IMR-90 (cell line): ENCODE measurements around the gene HOXA13. TPM values are rescaled to one million over a fixed set of nuclear protein-coding genes. Genes with fewer than 3 reads are reported as not detected.

Experiments
- ATAC-seq: fragments of 200-7000 bp; cut with Tn5 transposase; 2 replicates; pipeline ENCODE4 v1.9.1; 2020; ENCODE audit warnings: low read depth, mild to moderate bottlenecking, moderate library complexity
- BruUV-seq: library from RNA; stranded (reverse); fragments of 400-500 nt; replicated peaks from 2 replicates; lab custom pipeline; 2021; lab: Mats Ljungman, UMichigan
- CTCF ChIA-PET: fragments of 300-600 bp; formaldehyde crosslinking; extraction: SDS; loops from one replicate; lab custom pipeline; 2021; ENCODE audit warnings: antibody characterized with exemption; lab: Yijun Ruan, JAX
- POLR2A ChIA-PET: fragments of 300-600 bp; sonication (Branson Sonifier 250); formaldehyde crosslinking; loops from one replicate; lab custom pipeline; 2022; ENCODE audit warnings: antibody characterized with exemption; ENCODE audit not compliant: unreplicated experiment; lab: Charles Lee
- DNase-seq: peaks from one replicate; pipeline ENCODE4 v3.0.0; 2013
- H2AFZ ChIP-seq: replicated peaks from 2 replicates; pipeline ENCODE3; 2013; ENCODE audit warnings: low read length, mild to moderate bottlenecking; ENCODE audit not compliant: poor library complexity
- H2AK5ac ChIP-seq: 2 replicates; pipeline ENCODE4 v1.6.1; 2013; ENCODE audit warnings: low read depth, low read length, inconsistent platforms
- H2AK9ac ChIP-seq: replicated peaks from 2 replicates; pipeline ENCODE3; 2013; ENCODE audit warnings: mild to moderate bottlenecking, low read depth, low read length, moderate library complexity; ENCODE audit not compliant: poor library complexity
- H2BK120ac ChIP-seq: 2 replicates; pipeline ENCODE4 v1.6.1; 2013; ENCODE audit warnings: low read depth, low read length, inconsistent platforms
- H2BK15ac ChIP-seq: 3 replicates; pipeline ENCODE4 v1.6.1; 2013; ENCODE audit warnings: low read depth, low read length, inconsistent platforms
- H2BK20ac ChIP-seq: 2 replicates; pipeline ENCODE4 v1.6.1; 2013; ENCODE audit warnings: low read depth, mild to moderate bottlenecking, inconsistent platforms, low read length, moderate library complexity
- H2BK5ac ChIP-seq: 2 replicates; pipeline ENCODE4 v1.6.1; 2013; ENCODE audit warnings: mild to moderate bottlenecking, low read depth, low read length, inconsistent platforms; ENCODE audit not compliant: poor library complexity, severe bottlenecking
- H3K14ac ChIP-seq: replicated peaks from 2 replicates; pipeline ENCODE4 v1.6.1; 2013; ENCODE audit warnings: low read depth, low read length, inconsistent platforms
- H3K18ac ChIP-seq: 2 replicates; pipeline ENCODE4 v1.6.1; 2013; ENCODE audit warnings: low read depth, low read length, control low read depth
- H3K23ac ChIP-seq: 2 replicates; pipeline ENCODE4 v1.6.1; 2013; ENCODE audit warnings: low read depth, low read length, inconsistent platforms
- H3K27ac ChIP-seq: 2 replicates; pipeline ENCODE4 v1.5.1; 2013; ENCODE audit warnings: mild to moderate bottlenecking, control low read depth, low read length; ENCODE audit not compliant: insufficient read depth
- H3K27me3 ChIP-seq: 2 replicates; pipeline ENCODE4 v1.6.1; 2013; ENCODE audit warnings: low read length; ENCODE audit not compliant: control insufficient read depth, insufficient read depth
- H3K36me3 ChIP-seq: 2 replicates; pipeline ENCODE4 v1.6.1; 2013; ENCODE audit warnings: low read length, mixed read lengths; ENCODE audit not compliant: control insufficient read depth, insufficient read depth
- H3K4ac ChIP-seq: 2 replicates; pipeline ENCODE4 v1.6.1; 2013; ENCODE audit warnings: low read depth, low read length, inconsistent platforms
- H3K4me1 ChIP-seq: 2 replicates; pipeline ENCODE4 v1.6.1; 2013; ENCODE audit warnings: low read length, mixed read lengths; ENCODE audit not compliant: control insufficient read depth, insufficient read depth
- H3K4me2 ChIP-seq: 2 replicates; pipeline ENCODE4 v1.6.1; 2013; ENCODE audit warnings: low read depth, mild to moderate bottlenecking, control low read depth, low read length, moderate library complexity
- H3K4me3 ChIP-seq: 2 replicates; pipeline ENCODE4 v1.5.1; 2013; ENCODE audit warnings: low read depth, mild to moderate bottlenecking, control low read depth, low read length, moderate library complexity; ENCODE audit not compliant: insufficient read depth
- H3K56ac ChIP-seq: 2 replicates; pipeline ENCODE4 v1.6.1; 2013; ENCODE audit warnings: low read length, inconsistent platforms; ENCODE audit not compliant: insufficient read depth; ENCODE audit errors: extremely low read depth
- H3K79me1 ChIP-seq, 2 experiments: 2 replicates each; pipeline ENCODE4 v1.6.1; 2013; ENCODE audit warnings: low read length in 2 of 2, inconsistent platforms in 1 of 2, low read depth in 1 of 2
- H3K9ac ChIP-seq: 2 replicates; pipeline ENCODE4 v1.6.1; 2013; ENCODE audit warnings: low read depth, low read length, control low read depth
- H3K9me1 ChIP-seq: 2 replicates; pipeline ENCODE4 v1.6.1; 2013; ENCODE audit warnings: low read length, inconsistent platforms; ENCODE audit not compliant: insufficient read depth
- H3K9me3 ChIP-seq: 2 replicates; pipeline ENCODE4 v1.6.1; 2013; ENCODE audit warnings: low read length; ENCODE audit not compliant: control insufficient read depth, insufficient read depth
- H4K20me1 ChIP-seq: 2 replicates; pipeline ENCODE4 v1.6.1; 2013; ENCODE audit warnings: low read length, inconsistent platforms; ENCODE audit not compliant: insufficient read depth
- H4K5ac ChIP-seq: 2 replicates; pipeline ENCODE4 v1.6.1; 2013; ENCODE audit warnings: mild to moderate bottlenecking, low read depth, low read length, control low read depth
- H4K8ac ChIP-seq, 2 experiments: 2 replicates each; pipeline ENCODE4 v1.6.1; 2013; ENCODE audit warnings: low read depth in 2 of 2, low read length in 2 of 2, control low read depth in 1 of 2, inconsistent platforms in 1 of 2
- H4K91ac ChIP-seq: 2 replicates; pipeline ENCODE4 v1.6.1; 2013; ENCODE audit warnings: low read depth, low read length, inconsistent platforms; ENCODE audit not compliant: insufficient read depth
- RAD21 ChIP-seq: IDR thresholded peaks from 2 replicates; pipeline ENCODE4 v1.6.1; 2012; ENCODE audit warnings: low read length, improper control_type of control experiment
- WGBS, 2 experiments: methylation state at CpG; one replicate each; pipeline versions ENCODE4 v1.1.5 to v1.1.7; 2013; ENCODE audit warnings: missing lambda C conversion rate in 2 of 2; ENCODE audit not compliant: insufficient read length in 1 of 2; ENCODE audit errors: extremely low coverage in 2 of 2; 5-methylcytosine and 5-hydroxymethylcytosine counted together
- dilution Hi-C: fragments of 300-500 bp; cut with HindIII; formaldehyde crosslinking; loops from one replicate; pipeline ENCODE4 v1.14.3; 2018; ENCODE audit warnings: low sequenced_read_pairs; ENCODE audit not compliant: unreplicated experiment
- in situ Hi-C: fragments of 300-500 bp; cut with MboI; formaldehyde crosslinking; loops from 3 replicates; pipeline ENCODE4 v1.14.3; 2019; ENCODE audit warnings: low sequenced_read_pairs, inconsistent platforms, mixed read lengths
- intact Hi-C: fragments of 100-400 bp; cut with micrococcal nuclease; formaldehyde crosslinking; loops from 2 replicates; pipeline ENCODE4 v1.10.0; 2022
- polyA plus RNA-seq, 3 experiments: library from polyadenylated mRNA; depleted of rRNA; stranded (reverse); fragments of >200 nt; gene quantifications; 2 replicates each; pipeline ENCODE4 v1.2.3, GENCODE V29; 2012; ENCODE audit warnings: low replicate concordance in 1 of 3
- total RNA-seq: library from RNA; depleted of rRNA; stranded (reverse); fragments of >200 nt; gene quantifications from 2 replicates; pipeline ENCODE4 v1.2.3, GENCODE V29; 2012

HOXA13 gene
- total and polyA plus RNA-seq, 2 of the 4 experiments (the other 2 are of a cell fraction) = not detected

DNA sequence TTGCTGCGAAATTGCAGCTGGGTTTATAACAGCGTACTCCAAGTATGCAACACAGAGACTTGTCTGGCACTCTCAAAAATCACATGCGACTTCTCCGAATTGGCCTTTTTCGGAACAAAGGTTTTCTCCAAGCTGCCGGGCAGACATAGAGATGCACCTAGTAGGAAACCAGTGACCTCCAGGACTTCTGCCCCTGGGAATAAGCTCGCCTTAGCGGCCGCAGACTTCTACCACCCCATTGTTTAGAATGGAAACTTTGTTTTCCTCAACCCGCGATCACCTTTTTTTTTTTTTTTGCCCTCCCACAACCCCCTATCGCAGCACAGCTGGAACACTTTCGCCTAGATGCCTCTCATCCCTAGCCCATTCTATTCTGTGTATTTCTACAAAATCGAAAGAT lies 20.9 kb downstream of the HOXA13 start:
- no peak overlapping the region for H2AFZ ChIP-seq
- no peak overlapping the region for H2BK120ac ChIP-seq
- DNase-seq (no peak), ATAC-seq (no peak)
- H3K18ac ChIP-seq = no peak overlapping the region
- no peaks in the 10 kb centered on the region for H3K36me3 ChIP-seq
- in situ Hi-C loops = no loop called here
- no peak overlapping the region for H3K4ac ChIP-seq
- intact Hi-C loops = no loop called here
- H4K20me1 ChIP-seq = 0 out of 2 replicates have a peak, but pooled peaks cover 7% of the 10 kb centered on the region
- no peak overlapping the region for H4K8ac ChIP-seq
- H3K4me2 ChIP-seq = no peak overlapping the region
- H3K23ac ChIP-seq = no peak overlapping the region
- no peak overlapping the region for H2AK9ac ChIP-seq
- no peak overlapping the region for H3K9ac ChIP-seq
- CTCF ChIA-PET = interaction anchor here (0.6 to 1.3 kb wide), 7 partner anchors 11 to 810 kb away, joined by 3 to 8 read pairs (median 4); partner anchors contain the start of gene HOXA5
- no peak for TF ChIP-seq RAD21
- POLR2A ChIA-PET = no interaction called here
- peaks cover 88% of the 10 kb centered on the region for H3K27me3 ChIP-seq
- H3K9me3 ChIP-seq = peaks cover 4% of the 10 kb centered on the region; the same call in 1 of the 2 replicates
- H2AK5ac ChIP-seq = no peak overlapping the region
- 60% methylated on average over 4 of the region's 14 CpGs; no CpG with 5 or more reads in 1 of the 2 experiments for WGBS, 2 experiments
- no peak overlapping the region for H2BK20ac ChIP-seq
- no peak overlapping the region for H2BK15ac ChIP-seq
- H4K91ac ChIP-seq = no peak overlapping the region
- no peak overlapping the region for H3K14ac ChIP-seq
- no peak overlapping the region for H4K5ac ChIP-seq
- dilution Hi-C loops = no loop called here
- H2BK5ac ChIP-seq = no peak overlapping the region
- no peak overlapping the region for H3K4me3 ChIP-seq
- H3K9me1 ChIP-seq = no peaks in the 10 kb centered on the region
- no peaks in the 10 kb centered on the region; the same call in 1 of the 2 replicates for H3K4me1 ChIP-seq
- no TSS peak for BruUV-seq
- no peak overlapping the region for H3K56ac ChIP-seq
- H3K27ac ChIP-seq = no peak overlapping the region
- no peaks in the 10 kb centered on the region for H3K79me1 ChIP-seq
